IPS-20b (cell line): ENCODE measurements around the gene PLPP3.

Experiments used
- H3K27ac ChIP-seq: one replicate; pipeline ENCODE4 v1.5.1; 2013; ENCODE audit warnings: low read length
- H3K27me3 ChIP-seq: 2 replicates; pipeline ENCODE4 v1.6.1; 2013; ENCODE audit warnings: mild to moderate bottlenecking, low read length, inconsistent platforms; ENCODE audit not compliant: insufficient read depth
- H3K36me3 ChIP-seq: 2 replicates; pipeline ENCODE4 v1.6.1; 2013; ENCODE audit warnings: low read depth, mild to moderate bottlenecking, inconsistent platforms, low read length, moderate library complexity; ENCODE audit not compliant: insufficient read depth
- H3K4me1 ChIP-seq: 2 replicates; pipeline ENCODE4 v1.6.1; 2013; ENCODE audit warnings: mild to moderate bottlenecking, control low read depth, inconsistent platforms, low read length, moderate library complexity; ENCODE audit not compliant: insufficient read depth
- H3K4me3 ChIP-seq: 2 replicates; pipeline ENCODE4 v1.5.1; 2013; ENCODE audit warnings: mild to moderate bottlenecking, low read length, inconsistent platforms
- H3K9ac ChIP-seq: 2 replicates; pipeline ENCODE4 v1.6.1; 2013; ENCODE audit warnings: low read depth, mild to moderate bottlenecking, inconsistent platforms, low read length, moderate library complexity
- H3K9me3 ChIP-seq: 2 replicates; pipeline ENCODE4 v1.6.1; 2013; ENCODE audit warnings: mild to moderate bottlenecking, low read depth, low read length, inconsistent platforms; ENCODE audit not compliant: insufficient read depth

PLPP3 gene

GRCh38 chr1:56466538-56466937, 112.8 kb downstream of the PLPP3 start:
- Histone ChIP-seq H3K27me3 (no peaks in the 10 kb centered on the region), H3K36me3 (no peaks in the 10 kb centered on the region), H3K4me3 (no peak overlapping the region), H3K27ac (no peak overlapping the region), H3K9me3 (no peaks in the 10 kb centered on the region), H3K4me1 (no peaks in the 10 kb centered on the region), H3K9ac (no peak overlapping the region)

DNA sequence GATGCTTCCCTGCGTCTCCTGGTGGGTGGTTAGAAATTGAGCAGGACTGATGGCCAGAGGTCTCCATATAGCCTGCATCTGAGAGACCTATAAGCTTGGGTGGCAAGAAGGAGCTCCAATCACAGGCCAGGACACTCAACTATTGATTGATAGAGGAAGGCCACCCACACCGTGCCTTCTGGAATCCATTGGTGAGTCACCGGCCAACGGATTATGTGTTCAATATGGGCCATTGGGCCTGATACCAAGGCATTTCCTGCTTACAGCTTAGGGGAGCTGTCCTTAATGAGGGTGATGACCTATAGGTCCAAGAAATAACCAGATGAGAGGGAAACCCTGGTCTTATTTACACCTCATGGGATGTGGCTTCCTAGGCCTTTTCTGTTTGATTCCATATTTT, 115.1 kb downstream of the PLPP3 start:
- H3K4me3 ChIP-seq, result no peak overlapping the region
- no peak overlapping the region for H3K9ac ChIP-seq
- H3K27ac ChIP-seq, result no peak overlapping the region
- H3K9me3 ChIP-seq, result no peaks in the 10 kb centered on the region
- H3K27me3 ChIP-seq, result no peaks in the 10 kb centered on the region
- H3K4me1 ChIP-seq, result no peaks in the 10 kb centered on the region
- H3K36me3 ChIP-seq, result no peaks in the 10 kb centered on the region

DNA sequence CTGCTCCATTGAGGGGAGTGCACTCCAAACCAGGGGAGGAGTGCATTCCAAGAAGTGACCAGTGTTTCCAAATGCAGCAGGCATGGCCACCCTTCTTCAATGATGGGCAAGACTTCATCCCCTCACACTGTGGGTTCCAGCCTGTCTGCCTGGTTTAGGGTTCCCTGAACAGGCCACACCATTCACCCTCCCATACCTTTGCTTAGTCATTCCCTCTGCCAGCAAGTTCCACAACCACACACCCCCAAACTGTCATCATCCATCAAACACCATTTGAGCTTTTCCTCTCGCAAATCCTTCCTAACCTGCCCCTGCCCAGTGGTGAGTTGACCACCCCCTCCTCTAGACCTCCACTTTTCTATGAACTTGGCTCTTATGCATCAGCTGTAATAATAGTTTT, 116.0 kb downstream of the PLPP3 start:
- H3K9ac ChIP-seq, result no peak overlapping the region
- H3K36me3 ChIP-seq, result no peaks in the 10 kb centered on the region
- no peak overlapping the region for H3K27ac ChIP-seq
- no peaks in the 10 kb centered on the region for H3K9me3 ChIP-seq
- no peaks in the 10 kb centered on the region for H3K27me3 ChIP-seq
- no peaks in the 10 kb centered on the region for H3K4me1 ChIP-seq
- no peak overlapping the region for H3K4me3 ChIP-seq

DNA sequence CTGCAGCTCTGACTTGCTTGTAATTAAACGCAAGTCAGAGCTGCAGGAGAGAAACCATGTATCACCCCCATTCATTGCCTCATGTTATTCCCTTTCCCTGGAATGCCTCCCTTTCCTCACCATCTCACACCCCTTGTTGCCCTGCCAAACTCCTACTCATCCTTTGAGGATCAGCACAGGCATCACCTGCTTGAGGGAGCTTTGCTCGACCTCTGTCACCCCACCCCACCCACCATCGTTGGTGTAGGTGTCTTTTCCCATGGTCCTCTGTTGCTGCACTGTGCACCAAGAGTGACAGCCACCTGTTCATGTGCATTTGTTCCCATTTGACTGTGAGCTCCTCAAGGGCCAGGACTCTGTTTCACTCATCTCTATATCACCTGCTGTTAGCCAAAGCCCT, 117.2 kb downstream of the PLPP3 start:
- no peak overlapping the region for H3K4me3 ChIP-seq
- H3K9me3 ChIP-seq, result no peaks in the 10 kb centered on the region
- peaks cover 5% of the 10 kb centered on the region for H3K4me1 ChIP-seq
- H3K9ac ChIP-seq, result no peak overlapping the region
- H3K36me3 ChIP-seq, result no peaks in the 10 kb centered on the region
- H3K27me3 ChIP-seq, result no peaks in the 10 kb centered on the region
- no peak overlapping the region for H3K27ac ChIP-seq

- Histone ChIP-seq H3K36me3 (no peaks in the 10 kb centered on the region), H3K4me1 (peaks cover 9% of the 10 kb centered on the region), H3K4me3 (no peak overlapping the region), H3K9ac (no peak overlapping the region), H3K27me3 (no peaks in the 10 kb centered on the region), H3K9me3 (no peaks in the 10 kb centered on the region), H3K27ac (no peak overlapping the region)
Measured at GRCh38 chr1:56461158-56462127, 117.9 kb downstream of the PLPP3 start.

DNA sequence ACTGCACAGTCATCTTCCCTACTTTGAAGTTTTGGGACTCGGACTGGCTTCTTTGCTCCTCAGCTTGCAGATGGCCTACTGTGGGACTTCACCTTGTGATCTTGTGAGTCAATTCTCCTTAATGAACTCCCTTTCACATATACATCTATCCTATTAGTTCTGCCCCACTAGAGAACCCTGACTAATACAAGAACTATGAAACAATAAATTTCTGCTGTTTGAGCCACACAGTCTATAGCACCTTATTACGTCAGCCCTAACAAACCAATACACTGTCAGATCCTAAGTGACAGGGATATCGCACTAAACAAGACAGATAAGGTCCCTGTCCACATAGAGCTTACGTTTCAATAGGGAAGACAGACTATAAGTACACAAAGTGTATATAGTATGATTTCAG, 120.1 kb downstream of the PLPP3 start:
- Histone ChIP-seq H3K4me3 (no peak overlapping the region), H3K27me3 (no peaks in the 10 kb centered on the region), H3K9ac (no peak overlapping the region), H3K9me3 (no peaks in the 10 kb centered on the region), H3K27ac (no peak overlapping the region), H3K4me1 (peaks cover 9% of the 10 kb centered on the region), H3K36me3 (no peaks in the 10 kb centered on the region)

DNA sequence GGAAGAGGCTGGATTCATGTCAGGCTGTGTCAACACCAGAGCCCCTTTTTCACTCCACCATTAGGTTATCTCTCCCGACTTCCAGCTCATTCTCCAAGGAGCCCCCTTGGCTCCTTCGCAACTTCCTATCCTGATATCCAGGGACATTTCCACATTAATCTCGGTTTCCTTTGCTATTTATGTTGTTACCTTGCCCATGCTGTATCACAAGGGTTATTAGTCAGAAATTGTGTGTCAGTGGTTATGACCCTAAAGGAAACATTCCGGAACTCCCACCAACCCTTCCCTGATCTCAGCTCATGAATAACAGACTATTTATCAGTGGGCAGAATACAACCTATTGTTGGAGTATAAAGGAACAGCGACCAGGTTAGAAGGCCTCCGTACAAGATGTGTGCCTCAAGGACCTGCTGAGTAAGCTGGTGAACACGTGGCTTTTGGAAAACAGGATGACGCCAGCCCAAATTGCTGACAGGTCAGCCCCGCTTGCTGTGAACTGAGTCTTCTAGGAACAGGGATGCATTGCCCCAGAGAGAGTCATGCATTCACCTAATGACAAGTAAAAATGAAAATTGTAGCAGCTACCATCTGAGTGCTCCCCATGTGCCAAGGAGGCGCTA, 121.5 kb downstream of the PLPP3 start:
- Histone ChIP-seq H3K27me3 (no peaks in the 10 kb centered on the region), H3K9ac (no peak overlapping the region), H3K36me3 (no peaks in the 10 kb centered on the region), H3K4me3 (no peak overlapping the region), H3K27ac (no peak overlapping the region), H3K9me3 (no peaks in the 10 kb centered on the region), H3K4me1 (peaks cover 16% of the 10 kb centered on the region)

- Histone ChIP-seq H3K9me3 (no peaks in the 10 kb centered on the region), H3K27me3 (no peaks in the 10 kb centered on the region), H3K9ac (no peak overlapping the region), H3K4me1 (peaks cover 27% of the 10 kb centered on the region), H3K27ac (no peak overlapping the region), H3K4me3 (no peak overlapping the region), H3K36me3 (no peaks in the 10 kb centered on the region)
Measured at GRCh38 chr1:56456435-56457101, 122.8 kb downstream of the PLPP3 start.

- no peak overlapping the region for H3K27ac ChIP-seq
- H3K9me3 ChIP-seq, result no peaks in the 10 kb centered on the region
- H3K27me3 ChIP-seq, result no peaks in the 10 kb centered on the region
- H3K36me3 ChIP-seq, result no peaks in the 10 kb centered on the region
- H3K4me1 ChIP-seq, result peaks cover 39% of the 10 kb centered on the region
- peak overlapping the region; percentile 41; the same call in 1 of the 2 replicates for H3K4me3 ChIP-seq
- peak overlapping the region; percentile 47; the same call in 1 of the 2 replicates for H3K9ac ChIP-seq
Measured at GRCh38 chr1:56453417-56454078, 125.8 kb downstream of the PLPP3 start.

- Histone ChIP-seq H3K9me3 (no peaks in the 10 kb centered on the region), H3K4me1 (peaks cover 39% of the 10 kb centered on the region), H3K9ac (peak overlapping the region; percentile 9; the same call in 1 of the 2 replicates), H3K4me3 (peak overlapping the region; percentile 41; the same call in 1 of the 2 replicates), H3K27ac (no peak overlapping the region), H3K36me3 (no peaks in the 10 kb centered on the region), H3K27me3 (no peaks in the 10 kb centered on the region)
Measured at GRCh38 chr1:56453016-56453415, 126.3 kb downstream of the PLPP3 start.
